Psoas muscle (tissue), 8 donors: ENCODE results near the gene CADM1. TPM values are rescaled to one million over a fixed set of nuclear protein-coding genes. Genes with fewer than 3 reads are reported as not detected.

Source experiments
- ATAC-seq, 4 donors: fragments of 200-7000 bp; cut with Tn5 transposase; one replicate each; pipeline ENCODE4 v1.9.1; 2020; ENCODE audit warnings: moderate library complexity in 3 of 4, mild to moderate bottlenecking in 2 of 4
- DNase-seq, 2 donors: peaks; one replicate each; pipeline ENCODE4 v3.0.0-alpha.2; 2020
- H3K27ac ChIP-seq: fragments of 200-600 bp; one replicate; pipeline ENCODE4 v1.8.0; 2022
- H3K27me3 ChIP-seq, 3 donors: fragments of 200-600 bp in 1 of 3; one replicate each; pipeline versions ENCODE4 v1.6.1 to v1.8.0; 2013 to 2022; ENCODE audit warnings: low read length in 2 of 3, mild to moderate bottlenecking in 2 of 3, moderate library complexity in 1 of 3; ENCODE audit not compliant: insufficient read depth in 3 of 3
- H3K36me3 ChIP-seq, 2 donors: fragments of 200-600 bp in 1 of 2; one replicate each; pipeline versions ENCODE4 v1.6.1 to v1.8.0; 2013 to 2022; ENCODE audit warnings: low read depth in 1 of 2, mild to moderate bottlenecking in 1 of 2, moderate library complexity in 1 of 2; ENCODE audit not compliant: insufficient read depth in 1 of 2
- H3K4me1 ChIP-seq: fragments of 200-600 bp; one replicate; pipeline ENCODE4 v1.8.0; 2022
- H3K4me3 ChIP-seq: fragments of 200-600 bp; one replicate; pipeline ENCODE4 v1.8.0; 2022; ENCODE audit warnings: mild to moderate bottlenecking
- H3K9me3 ChIP-seq: fragments of 200-600 bp; one replicate; pipeline ENCODE4 v1.8.0; 2022
- CTCF ChIP-seq: fragments of 200-600 bp; IDR thresholded peaks from one replicate; pipeline ENCODE4 v1.8.0; 2022; ENCODE audit warnings: antibody characterized with exemption
- WGBS, 3 donors: extraction: QIAGEN DNeasy Blood & Tissue Kit; methylation state at CpG; one replicate each; pipeline versions ENCODE4 v1.1.6 to v1.1.7; 2013; 5-methylcytosine and 5-hydroxymethylcytosine counted together
- intact Hi-C, 2 donors: fragments of 100-400 bp; cut with DNase I; formaldehyde crosslinking; loops; one replicate each; pipeline versions ENCODE4 v1.11.0 to v1.14.2; 2022
- polyA plus RNA-seq, 3 donors: library from polyadenylated mRNA; stranded (reverse); fragments of 200-250 nt; gene quantifications; one replicate each; pipeline ENCODE4 v1.2.3, GENCODE V29; 2013
- total RNA-seq, 4 donors: library from RNA; stranded (reverse); fragmentation: NEBNext Ultra II Directional in 2 of 4; extraction: Animal tissue kit (Norgen Biotek cat#: 25700) in 2 of 4; gene quantifications; one replicate each; pipeline versions ENCODE4 v1.2.1 to v1.2.4, GENCODE V29; 2021 to 2023
- donor health status: healthy with polysubstance abuse.
- donor health status: DM: no; HTN: no; CAD: no; lungs with moderate emphysema.
- donor health status: Bipolar disorder and iron deficiency.
- donor health status: healthy.
- donor health status: DM: yes; HTN: yes; CAD: no.
- donor health status: DM: no; HTN: no; CAD: no.
- donor health status: DM: no; HTN: no; CAD: no.
- donor health status: DM: yes; HTN: yes; CAD: no.

CADM1 gene
- total and polyA plus RNA-seq, 7 donors = 3.1 to 12.4 (median 9.5) TPM

GRCh38 chr11:115459563-115459962 lies 44.7 kb downstream of the CADM1 start:
- no peak for ATAC-seq
- H3K4me1 ChIP-seq = no peaks in the 10 kb centered on the region
- intact Hi-C loops = no loop called here

GRCh38 chr11:115458877-115459276 lies 45.3 kb downstream of the CADM1 start:
- no peaks in the 10 kb centered on the region for H3K36me3 ChIP-seq
- TF ChIP-seq CTCF = no peak
- H3K27ac ChIP-seq = no peak overlapping the region
- H3K27me3 ChIP-seq = peaks cover 0 to 3% (median 0%) of the 10 kb centered on the region in 3 donors
- intact Hi-C loops = no loop called here
- H3K4me1 ChIP-seq = no peaks in the 10 kb centered on the region
- DNase-seq (no peak), ATAC-seq (no peak)
- WGBS, 3 donors = 78 to 87% (median 80%) methylated on average over 4 of the region's 4 CpGs
- no peak overlapping the region for H3K4me3 ChIP-seq
- no peaks in the 10 kb centered on the region for H3K9me3 ChIP-seq

More at GRCh38 chr11:115459563-115459962, 44.7 kb downstream of the CADM1 start:
- H3K36me3 ChIP-seq = no peaks in the 10 kb centered on the region
- no peaks in the 10 kb centered on the region for H3K9me3 ChIP-seq
- no peak for TF ChIP-seq CTCF
- DNase-seq = no peak
- H3K27me3 ChIP-seq = peaks cover 0 to 3% (median 0%) of the 10 kb centered on the region in 3 donors
- no peak overlapping the region for H3K4me3 ChIP-seq
- no peak overlapping the region for H3K27ac ChIP-seq

- intact Hi-C loops = no loop called here
- no peaks in the 10 kb centered on the region for H3K4me1 ChIP-seq
- no peaks in the 10 kb centered on the region for H3K36me3 ChIP-seq
- H3K9me3 ChIP-seq = no peaks in the 10 kb centered on the region
- no peak for DNase-seq
- TF ChIP-seq CTCF = no peak
- H3K4me3 ChIP-seq = no peak overlapping the region
- peaks cover 0 to 3% (median 0%) of the 10 kb centered on the region in 3 donors for H3K27me3 ChIP-seq
- ATAC-seq = no peak
- H3K27ac ChIP-seq = no peak overlapping the region
These were observed 48.2 kb downstream of the CADM1 start for GRCh38 chr11:115456019-115456418.

- intact Hi-C loops = no loop called here
- WGBS, 3 donors = 83 to 90% (median 85%) methylated on average over 4 of the region's 4 CpGs
- DNase-seq (no peak), ATAC-seq (no peak)
- TF ChIP-seq CTCF = no peak
- Histone ChIP-seq H3K4me3 (no peak overlapping the region), H3K36me3 (no peaks in the 10 kb centered on the region), H3K4me1 (no peaks in the 10 kb centered on the region), H3K27ac (no peak overlapping the region), H3K9me3 (no peaks in the 10 kb centered on the region), H3K27me3 (peaks cover 0 to 3% (median 0%) of the 10 kb centered on the region in 3 donors)
These were observed 48.6 kb downstream of the CADM1 start for GRCh38 chr11:115455613-115456012.

GRCh38 chr11:115454525-115454924 lies 49.7 kb downstream of the CADM1 start:
- Histone ChIP-seq H3K36me3 (no peaks in the 10 kb centered on the region), H3K27me3 (peaks cover 0 to 3% (median 0%) of the 10 kb centered on the region in 3 donors), H3K4me3 (no peak overlapping the region), H3K27ac (no peak overlapping the region), H3K4me1 (no peaks in the 10 kb centered on the region), H3K9me3 (no peaks in the 10 kb centered on the region)
- DNase-seq (no peak), ATAC-seq (no peak)
- intact Hi-C loops = no loop called here
- WGBS, 3 donors = 85 to 97% (median 96%) methylated on average over 1 of the region's 1 CpG
- no peak for TF ChIP-seq CTCF
